CD4-positive, alpha-beta memory T cell (primary cell): ENCODE data around the gene OR4C6. TPM values are rescaled to one million over a fixed set of nuclear protein-coding genes. Genes with fewer than 3 reads are reported as not detected.

Experiments used
- CTCF ChIA-PET: fragments of 350-600 bp; sonication (Branson Sonifier 250); formaldehyde crosslinking; loops from one replicate; lab custom pipeline; 2021; ENCODE audit warnings: inconsistent platforms; ENCODE audit not compliant: partially characterized antibody; lab: Charles Lee
- POLR2A ChIA-PET: fragments of 350-600 bp; sonication (Branson Sonifier 250); formaldehyde crosslinking; loops from one replicate; lab custom pipeline; 2021; ENCODE audit not compliant: partially characterized antibody; lab: Charles Lee
- DNase-seq, 5 donors: peaks; one replicate each; pipeline versions ENCODE4 v3.0.0 to v3.0.0-alpha.2; 2020 to 2022; ENCODE audit warnings: mixed read lengths in 1 of 5
- H3K27ac ChIP-seq: one replicate; pipeline ENCODE4 v1.7.0; 2013; ENCODE audit warnings: low read depth, low read length
- H3K27me3 ChIP-seq: 2 replicates; pipeline ENCODE4 v1.7.0; 2013; ENCODE audit warnings: mild to moderate bottlenecking, low read length, moderate library complexity; ENCODE audit not compliant: insufficient read depth
- H3K36me3 ChIP-seq: 2 replicates; pipeline ENCODE4 v1.7.0; 2013; ENCODE audit warnings: mild to moderate bottlenecking, low read length, moderate library complexity; ENCODE audit not compliant: insufficient read depth
- H3K4me1 ChIP-seq: 2 replicates; pipeline ENCODE4 v1.7.0; 2013; ENCODE audit warnings: mild to moderate bottlenecking, low read length, moderate library complexity; ENCODE audit not compliant: insufficient read depth
- H3K4me3 ChIP-seq, 2 donors: one replicate each; pipeline ENCODE4 v1.7.0; 2013; ENCODE audit warnings: low read length in 2 of 2, mild to moderate bottlenecking in 1 of 2
- H3K9me3 ChIP-seq, 2 donors: one replicate each; pipeline ENCODE4 v1.7.0; 2013; ENCODE audit warnings: low read length in 2 of 2, control low read depth in 1 of 2; ENCODE audit not compliant: control insufficient read depth in 1 of 2
- H3K27ac Mint-ChIP-seq, 7 donors: one replicate each; pipeline ENCODE4 v1.8.0; 2020 to 2021; ENCODE audit warnings: mixed read lengths in 7 of 7, mild to moderate bottlenecking in 6 of 7, inconsistent platforms in 3 of 7, moderate library complexity in 3 of 7
- H3K27me3 Mint-ChIP-seq, 2 donors: one replicate each; pipeline ENCODE4 v1.8.0; 2020 to 2021; ENCODE audit warnings: mixed read lengths in 2 of 2
- H3K36me3 Mint-ChIP-seq, 2 donors: one replicate each; pipeline ENCODE4 v1.8.0; 2020 to 2021; ENCODE audit warnings: mixed read lengths in 2 of 2, inconsistent platforms in 1 of 2, mild to moderate bottlenecking in 1 of 2
- H3K4me1 Mint-ChIP-seq, 4 donors: one replicate each; pipeline ENCODE4 v1.8.0; 2020 to 2021; ENCODE audit warnings: mixed read lengths in 4 of 4, mild to moderate bottlenecking in 1 of 4
- H3K4me3 Mint-ChIP-seq, 8 donors: one replicate each; pipeline ENCODE4 v1.8.0; 2020 to 2021; ENCODE audit warnings: mixed read lengths in 8 of 8, mild to moderate bottlenecking in 7 of 8, moderate library complexity in 6 of 8, inconsistent platforms in 3 of 8
- H3K9me3 Mint-ChIP-seq, 8 donors: one replicate each; pipeline ENCODE4 v1.8.0; 2020 to 2021; ENCODE audit warnings: mixed read lengths in 8 of 8, mild to moderate bottlenecking in 5 of 8, inconsistent platforms in 3 of 8, moderate library complexity in 1 of 8
- intact Hi-C: fragments of 100-400 bp; cut with micrococcal nuclease; formaldehyde crosslinking; loops from one replicate; pipeline ENCODE4 v1.15.1; 2023
- polyA plus RNA-seq, 2 donors: library from polyadenylated mRNA; unstranded; fragments of 300-500 nt; fragmentation: Illumina TruSeq; gene quantifications; one replicate each; pipeline ENCODE4 v1.2.3, GENCODE V29; 2021
- total RNA-seq, 2 experiments: library from RNA; stranded (reverse); gene quantifications; one replicate each; pipeline ENCODE4 v1.2.3, GENCODE V29; 2021

Gene OR4C6
- total RNA-seq, result not detected
- polyA plus RNA-seq, result not detected

DNA sequence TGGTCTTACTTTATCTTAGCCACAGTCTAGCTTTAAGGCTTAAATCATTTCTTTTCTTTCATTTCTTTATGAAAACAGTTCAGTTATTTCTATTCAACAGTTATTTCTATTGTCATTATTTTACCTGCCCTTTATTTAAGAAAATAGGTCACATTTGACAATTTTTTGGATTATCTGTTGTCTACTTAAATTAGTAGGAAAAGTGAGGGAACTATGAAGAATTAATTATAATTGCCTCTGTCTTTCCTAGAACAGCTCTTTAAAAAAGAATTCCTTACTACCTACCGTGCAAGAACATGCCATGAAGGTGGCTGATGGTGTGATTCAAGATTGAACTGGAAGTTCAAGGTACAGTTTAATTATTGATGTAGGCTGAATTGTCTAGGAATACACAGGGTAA is at the start of gene OR4C6:
OR4C6 (plus strand) TSS at position 301 of the 400 bp plus-strand sequence. CDS start 2,966 bp downstream, outside the sequence.
- no peak for DNase-seq
- H3K9me3 Mint-ChIP-seq, result peaks cover 0 to 26% (median 8%) of the 10 kb centered on the region in 8 donors
- no peak within 1 kb of the TSS for H3K4me3 Mint-ChIP-seq
- H3K27ac Mint-ChIP-seq, result no peak within 1 kb of the TSS
- no peaks in the 10 kb centered on the region for H3K27me3 Mint-ChIP-seq
- intact Hi-C loops, result no loop called here
- Histone ChIP-seq H3K36me3 (no peaks in the 10 kb centered on the region), H3K4me1 (no peaks in the 10 kb centered on the region), H3K27ac (no peak within 1 kb of the TSS), H3K9me3 (no peaks in the 10 kb centered on the region), H3K27me3 (no peaks in the 10 kb centered on the region), H3K4me3 (no peak within 1 kb of the TSS)
- CTCF ChIA-PET, result no interaction called here
- H3K4me1 Mint-ChIP-seq, result no peaks in the 10 kb centered on the region
- POLR2A ChIA-PET, result no interaction called here
- H3K36me3 Mint-ChIP-seq, result no peaks in the 10 kb centered on the region

DNA sequence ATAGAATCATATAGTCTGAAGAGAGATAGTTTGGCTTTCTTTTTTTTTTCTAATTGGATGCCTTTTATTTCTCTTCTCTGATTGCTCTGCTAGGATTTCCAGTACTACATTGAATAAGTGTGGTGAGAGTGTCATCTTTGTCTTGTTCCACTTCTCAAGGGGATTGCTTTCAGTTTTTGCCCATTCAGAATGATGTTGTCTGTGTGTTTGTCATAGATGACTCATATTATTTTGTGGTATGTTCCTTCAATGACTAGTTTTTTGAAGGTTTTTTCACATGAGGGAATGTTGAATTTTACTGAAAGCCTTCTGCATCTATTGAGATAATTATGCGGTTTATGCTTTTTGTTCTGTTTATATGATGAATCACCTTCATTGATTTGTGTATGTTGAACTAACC is 37.5 kb upstream of the OR4C6 start:
- Histone ChIP-seq H3K4me3 (no peak overlapping the region), H3K36me3 (no peaks in the 10 kb centered on the region), H3K27ac (no peak overlapping the region), H3K9me3 (no peaks in the 10 kb centered on the region), H3K27me3 (no peaks in the 10 kb centered on the region), H3K4me1 (no peaks in the 10 kb centered on the region)
- ChIA-PET POLR2A (no interaction called here), CTCF (no interaction called here)
- no peaks in the 10 kb centered on the region for H3K36me3 Mint-ChIP-seq
- intact Hi-C loops, result no loop called here
- peaks cover 0 to 48% (median 8%) of the 10 kb centered on the region in 8 donors for H3K9me3 Mint-ChIP-seq
- H3K27ac Mint-ChIP-seq, result no peak overlapping the region
- no peaks in the 10 kb centered on the region for H3K4me1 Mint-ChIP-seq
- no peak for DNase-seq
- no peaks in the 10 kb centered on the region for H3K27me3 Mint-ChIP-seq
- no peak overlapping the region for H3K4me3 Mint-ChIP-seq

DNA sequence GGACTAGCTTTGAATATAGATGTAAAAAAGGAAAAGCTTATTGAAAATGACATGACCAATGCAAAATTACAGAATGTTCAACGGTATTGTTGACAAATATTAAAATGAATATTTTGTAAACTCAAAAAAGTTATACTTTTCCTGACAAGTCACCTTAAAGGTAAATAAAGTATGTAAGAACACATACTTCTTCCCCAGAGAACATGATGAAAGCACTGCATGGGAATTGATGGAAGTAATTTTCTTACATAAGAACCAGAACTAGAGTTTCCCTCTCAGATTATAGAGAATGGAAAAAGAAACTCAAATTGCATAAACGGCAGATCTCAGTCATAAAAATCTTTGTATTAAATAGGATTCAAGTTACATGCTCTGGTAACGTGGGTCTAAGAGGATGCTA is 27.2 kb upstream of the OR4C6 start, which contains the start of gene OR4P4:
OR4P4 (plus strand) TSS at position 301 of the 400 bp plus-strand sequence.
- intact Hi-C loops, result no loop called here
- peaks cover 0 to 27% (median 3%) of the 10 kb centered on the region in 8 donors for H3K9me3 Mint-ChIP-seq

DNA sequence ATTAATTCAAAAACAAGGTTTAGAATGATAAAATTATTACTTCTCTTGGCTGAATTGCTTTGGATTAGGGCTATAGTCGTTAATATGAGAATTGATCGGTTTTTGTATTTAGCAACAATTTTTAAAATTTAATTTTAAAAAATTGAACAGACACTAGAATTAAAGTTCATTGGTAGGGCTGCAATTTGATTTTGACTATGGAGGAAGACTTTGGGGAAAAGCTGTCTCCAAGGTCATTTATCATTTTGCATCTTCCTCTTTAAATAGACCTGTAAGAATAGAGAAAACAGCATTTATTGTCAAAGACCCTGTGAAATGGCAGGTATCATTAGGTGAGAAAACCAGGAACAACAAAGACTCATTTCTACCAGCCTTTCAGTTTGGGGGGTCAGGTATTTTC is 14.0 kb upstream of the OR4C6 start, which contains the start of gene OR4S2:
OR4S2 (plus strand) TSS at position 301 of the 400 bp plus-strand sequence. CDS start 2,577 bp downstream, outside the sequence.
- no peaks in the 10 kb centered on the region for H3K27me3 Mint-ChIP-seq
- Histone ChIP-seq H3K4me1 (no peaks in the 10 kb centered on the region), H3K36me3 (no peaks in the 10 kb centered on the region), H3K9me3 (no peaks in the 10 kb centered on the region), H3K4me3 (no peak within 1 kb of the TSS), H3K27me3 (no peaks in the 10 kb centered on the region), H3K27ac (no peak within 1 kb of the TSS)
- no peak within 1 kb of the TSS for H3K4me3 Mint-ChIP-seq
- intact Hi-C loops, result no loop called here
- ChIA-PET CTCF (no interaction called here), POLR2A (no interaction called here)
- peaks cover 0 to 32% (median 8%) of the 10 kb centered on the region in 8 donors for H3K9me3 Mint-ChIP-seq
- no peak for DNase-seq
- no peaks in the 10 kb centered on the region for H3K36me3 Mint-ChIP-seq
- no peak within 1 kb of the TSS for H3K27ac Mint-ChIP-seq
- no peaks in the 10 kb centered on the region for H3K4me1 Mint-ChIP-seq

More for the DNA sequence above, 27.2 kb upstream of the OR4C6 start, which contains the start of gene OR4P4:
- Histone ChIP-seq H3K36me3 (no peaks in the 10 kb centered on the region), H3K27ac (no peak within 1 kb of the TSS), H3K4me1 (no peaks in the 10 kb centered on the region), H3K4me3 (no peak within 1 kb of the TSS), H3K27me3 (no peaks in the 10 kb centered on the region), H3K9me3 (no peaks in the 10 kb centered on the region)
- Mint-ChIP-seq H3K27ac (no peak within 1 kb of the TSS), H3K4me1 (no peaks in the 10 kb centered on the region), H3K4me3 (no peak within 1 kb of the TSS), H3K27me3 (no peaks in the 10 kb centered on the region), H3K36me3 (no peaks in the 10 kb centered on the region)
- ChIA-PET POLR2A (no interaction called here), CTCF (no interaction called here)
- no peak for DNase-seq

DNA sequence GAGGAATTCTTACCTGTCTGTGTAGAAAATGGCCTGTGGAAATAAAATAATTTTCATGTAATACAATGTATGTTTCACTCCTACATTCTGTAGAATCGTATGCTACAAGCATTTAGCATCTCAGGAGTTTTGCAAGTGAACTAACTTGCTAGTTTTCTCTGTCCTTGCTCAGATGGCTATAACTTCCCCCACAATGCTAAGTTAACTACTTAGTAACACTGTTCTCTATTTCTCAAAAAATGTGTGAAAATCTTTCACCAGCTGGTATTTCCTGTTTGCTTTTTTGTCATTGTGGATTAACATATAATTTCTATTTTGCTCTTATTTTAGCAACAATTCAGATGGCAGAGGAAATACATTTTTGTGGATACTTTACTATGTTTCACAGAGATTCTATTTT is 9.4 kb upstream of the OR4C6 start:
- no peak for DNase-seq
- ChIA-PET CTCF (no interaction called here), POLR2A (no interaction called here)
- H3K4me3 Mint-ChIP-seq, result no peak overlapping the region
- H3K36me3 Mint-ChIP-seq, result no peaks in the 10 kb centered on the region
- Histone ChIP-seq H3K36me3 (no peaks in the 10 kb centered on the region), H3K27me3 (no peaks in the 10 kb centered on the region), H3K4me1 (no peaks in the 10 kb centered on the region), H3K27ac (no peak overlapping the region), H3K9me3 (no peaks in the 10 kb centered on the region), H3K4me3 (no peak overlapping the region)
- H3K27me3 Mint-ChIP-seq, result no peaks in the 10 kb centered on the region
- peaks cover 2 to 30% (median 8%) of the 10 kb centered on the region in 8 donors for H3K9me3 Mint-ChIP-seq
- no peaks in the 10 kb centered on the region for H3K4me1 Mint-ChIP-seq
- intact Hi-C loops, result no loop called here
- no peak overlapping the region for H3K27ac Mint-ChIP-seq

DNA sequence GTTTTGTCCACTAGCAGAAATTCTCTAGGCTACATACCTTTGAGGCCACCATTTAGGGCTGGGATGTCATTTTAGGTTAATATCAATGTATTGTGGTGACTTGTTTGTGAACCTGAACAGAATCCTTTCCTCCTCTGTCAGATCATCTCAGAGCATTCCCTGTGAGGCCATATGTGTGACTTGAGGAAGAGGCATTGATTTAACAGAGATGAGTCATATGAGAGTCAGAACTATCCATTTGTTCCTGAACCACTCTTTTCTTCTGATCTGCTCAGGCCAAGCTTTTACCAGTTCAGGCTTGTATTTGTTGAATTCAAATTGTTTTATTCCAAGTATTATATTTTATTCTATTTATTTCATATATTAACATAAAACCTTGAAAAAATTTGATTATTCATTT is 6.9 kb upstream of the OR4C6 start:
- no peaks in the 10 kb centered on the region for H3K27me3 Mint-ChIP-seq
- H3K27ac Mint-ChIP-seq, result no peak overlapping the region
- no peaks in the 10 kb centered on the region for H3K27me3 ChIP-seq
- H3K9me3 Mint-ChIP-seq, result peaks cover 2 to 33% (median 7%) of the 10 kb centered on the region in 8 donors
- no peak overlapping the region for H3K4me3 Mint-ChIP-seq
- no peak overlapping the region for H3K27ac ChIP-seq
- no peaks in the 10 kb centered on the region for H3K36me3 Mint-ChIP-seq
- DNase-seq, result no peak
- CTCF ChIA-PET, result no interaction called here
- no peaks in the 10 kb centered on the region for H3K9me3 ChIP-seq
- H3K36me3 ChIP-seq, result no peaks in the 10 kb centered on the region
- no peak overlapping the region for H3K4me3 ChIP-seq
- H3K4me1 Mint-ChIP-seq, result no peaks in the 10 kb centered on the region
- POLR2A ChIA-PET, result no interaction called here
- no peaks in the 10 kb centered on the region for H3K4me1 ChIP-seq
- intact Hi-C loops, result no loop called here

DNA sequence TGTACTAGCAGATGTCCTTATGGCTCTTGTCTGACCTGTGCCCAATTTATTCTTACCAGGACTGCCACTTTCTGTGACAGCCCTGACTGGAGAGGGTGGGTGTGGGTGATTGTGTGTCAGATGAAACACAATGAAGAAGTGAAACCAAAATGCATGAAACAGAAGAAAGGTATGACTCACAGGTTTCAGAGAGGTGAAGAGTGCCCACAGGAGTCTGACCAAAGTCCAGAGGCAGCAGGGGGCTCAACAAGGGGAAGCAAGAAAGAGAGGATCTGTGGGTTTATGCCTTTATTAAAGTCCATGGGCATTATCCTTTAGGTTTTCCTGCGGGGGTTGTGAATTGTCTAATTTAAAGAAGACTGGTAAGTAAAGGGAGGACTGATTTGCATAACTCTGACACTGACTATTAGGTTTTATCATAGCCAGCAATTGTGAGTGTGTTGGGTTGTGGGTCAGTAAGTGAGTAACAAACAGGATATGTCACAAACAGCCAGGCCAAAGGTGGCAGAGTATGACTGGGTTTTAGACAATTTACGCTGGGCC is 3.9 kb upstream of the OR4C6 start:
- Mint-ChIP-seq H3K27ac (no peak overlapping the region), H3K9me3 (peaks cover 0 to 23% (median 6%) of the 10 kb centered on the region in 8 donors), H3K36me3 (no peaks in the 10 kb centered on the region), H3K27me3 (no peaks in the 10 kb centered on the region), H3K4me3 (no peak overlapping the region), H3K4me1 (no peaks in the 10 kb centered on the region)
- DNase-seq, result no peak
- Histone ChIP-seq H3K36me3 (no peaks in the 10 kb centered on the region), H3K9me3 (no peaks in the 10 kb centered on the region), H3K27ac (no peak overlapping the region), H3K4me3 (no peak overlapping the region), H3K27me3 (no peaks in the 10 kb centered on the region), H3K4me1 (no peaks in the 10 kb centered on the region)
- CTCF ChIA-PET, result no interaction called here
- intact Hi-C loops, result no loop called here
- POLR2A ChIA-PET, result no interaction called here
